Activated CD4-positive, alpha-beta memory T cell treated with anti-CD3 and anti-CD28 coated beads, Interleukin-2, amount 10 ng/mL, durations not matched to agents 7 days and 5 days (primary cell): Measurements from ENCODE around the gene CFAP99. TPM values are rescaled to one million over a fixed set of nuclear protein-coding genes. Genes with fewer than 3 reads are reported as not detected.
A peak's percentile ranks its signal among the peaks of the same experiment; 100 is the strongest.

Source experiments
- CTCF ChIA-PET: fragments of 350-600 bp; sonication (Branson Sonifier 250); formaldehyde crosslinking; loops from one replicate; lab custom pipeline; 2021; ENCODE audit warnings: antibody characterized with exemption, inconsistent platforms; lab: Charles Lee
- POLR2A ChIA-PET: fragments of 350-600 bp; sonication (Branson Sonifier 250); formaldehyde crosslinking; loops from one replicate; lab custom pipeline; 2021; ENCODE audit warnings: antibody characterized with exemption; lab: Charles Lee
- DNase-seq: peaks from one replicate; pipeline ENCODE4 v3.0.0-alpha.2; 2020
- H3K27ac Mint-ChIP-seq: one replicate; pipeline ENCODE4 v1.8.0; 2021; ENCODE audit warnings: mild to moderate bottlenecking, mixed read lengths
- H3K27me3 Mint-ChIP-seq: one replicate; pipeline ENCODE4 v1.8.0; 2021; ENCODE audit warnings: mixed read lengths
- H3K36me3 Mint-ChIP-seq: one replicate; pipeline ENCODE4 v1.8.0; 2021; ENCODE audit warnings: low read depth, mixed read lengths
- H3K4me1 Mint-ChIP-seq: one replicate; pipeline ENCODE4 v1.8.0; 2021; ENCODE audit warnings: mixed read lengths
- H3K4me3 Mint-ChIP-seq: one replicate; pipeline ENCODE4 v1.8.0; 2021; ENCODE audit warnings: mild to moderate bottlenecking, mixed read lengths
- H3K9me3 Mint-ChIP-seq: one replicate; pipeline ENCODE4 v1.8.0; 2021; ENCODE audit warnings: mixed read lengths
- total RNA-seq, 2 experiments: library from RNA; stranded (reverse); gene quantifications; one replicate each; pipeline ENCODE4 v1.2.3, GENCODE V29; 2021

The CFAP99 gene
- total RNA-seq, 2 experiments from 2014 or later, result 0.08 TPM

DNA sequence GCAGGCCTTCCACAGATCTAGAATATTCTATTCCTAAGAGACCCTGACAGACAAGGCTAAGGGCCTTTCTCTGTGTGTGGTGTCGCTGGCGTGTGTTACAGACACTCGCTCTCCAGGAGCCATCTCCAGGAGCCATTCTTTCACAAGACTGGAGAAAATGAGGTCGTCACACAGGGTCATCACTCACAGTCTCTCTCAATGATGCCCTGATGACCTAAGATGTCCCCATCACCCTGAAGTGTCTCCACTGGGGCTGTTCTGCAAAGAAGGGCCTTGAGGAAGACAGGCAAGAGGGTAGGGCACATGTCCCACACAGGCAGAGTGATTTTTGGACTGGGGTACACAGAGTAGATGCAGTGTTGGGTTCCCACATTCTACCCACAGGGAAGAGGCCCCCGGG is 35.0 kb upstream of the CFAP99 start:
- H3K9me3 Mint-ChIP-seq, result no peaks in the 10 kb centered on the region
- no peaks in the 10 kb centered on the region for H3K27me3 Mint-ChIP-seq
- no peak for DNase-seq
- no peak overlapping the region for H3K27ac Mint-ChIP-seq
- H3K4me1 Mint-ChIP-seq, result peaks cover 7% of the 10 kb centered on the region
- ChIA-PET CTCF (no interaction called here), POLR2A (no interaction called here)
- H3K4me3 Mint-ChIP-seq, result no peak overlapping the region
- H3K36me3 Mint-ChIP-seq, result peaks cover 11% of the 10 kb centered on the region

DNA sequence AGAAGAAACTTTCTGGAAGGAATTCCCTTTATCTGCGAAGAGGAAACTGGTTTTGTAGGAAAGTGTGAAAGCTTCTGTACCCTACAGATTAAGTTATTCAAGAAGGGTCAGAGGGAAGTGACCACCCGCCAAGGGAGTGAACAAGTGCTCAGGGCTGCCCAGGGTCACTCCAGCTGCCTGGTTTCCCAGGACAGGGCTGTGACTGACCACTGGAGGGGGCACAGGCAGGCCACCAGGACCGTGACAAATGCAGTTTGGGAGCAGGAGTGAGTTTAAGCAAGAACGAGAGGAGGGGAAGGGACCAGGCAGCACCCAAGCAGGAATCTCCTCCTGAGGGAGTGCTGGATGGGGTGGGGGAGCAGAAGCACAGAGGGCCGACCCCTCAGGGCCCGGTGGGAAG is 34.5 kb upstream of the CFAP99 start:
- no peaks in the 10 kb centered on the region for H3K9me3 Mint-ChIP-seq
- no peak overlapping the region for H3K27ac Mint-ChIP-seq
- CTCF ChIA-PET, result no interaction called here
- H3K4me1 Mint-ChIP-seq, result peaks cover 11% of the 10 kb centered on the region
- H3K27me3 Mint-ChIP-seq, result no peaks in the 10 kb centered on the region
- POLR2A ChIA-PET, result no interaction called here
- no peak for DNase-seq
- peaks cover 11% of the 10 kb centered on the region for H3K36me3 Mint-ChIP-seq
- H3K4me3 Mint-ChIP-seq, result no peak overlapping the region

DNA sequence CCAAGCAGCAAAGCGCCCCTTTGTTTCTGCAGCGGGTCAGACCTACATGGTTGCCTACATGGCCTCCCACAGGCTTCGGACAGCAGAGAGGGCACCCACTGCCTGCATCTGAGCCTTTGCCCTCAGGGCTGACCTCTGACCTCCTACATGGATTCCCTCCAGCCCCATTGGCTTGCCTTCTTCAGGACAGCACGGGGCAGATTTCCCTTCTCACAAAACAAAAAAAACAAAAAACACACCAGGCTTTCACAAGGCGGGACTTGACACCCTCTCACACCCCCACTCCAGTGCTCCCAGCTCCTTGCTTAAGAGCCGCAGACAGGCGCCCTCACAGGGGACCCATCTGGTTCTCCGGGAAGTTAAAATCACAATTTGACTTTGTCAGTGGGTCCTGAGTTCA is 33.2 kb upstream of the CFAP99 start:
- no peak overlapping the region for H3K4me3 Mint-ChIP-seq
- no peak for DNase-seq
- H3K36me3 Mint-ChIP-seq, result peaks cover 11% of the 10 kb centered on the region
- ChIA-PET POLR2A (interaction anchor here (1.0 kb wide), 1 partner anchor 27 kb away, joined by 3 read pairs; no protein-coding TSS in a partner anchor), CTCF (no interaction called here)
- H3K4me1 Mint-ChIP-seq, result peaks cover 11% of the 10 kb centered on the region
- H3K27ac Mint-ChIP-seq, result no peak overlapping the region
- no peaks in the 10 kb centered on the region for H3K27me3 Mint-ChIP-seq
- no peaks in the 10 kb centered on the region for H3K9me3 Mint-ChIP-seq

DNA sequence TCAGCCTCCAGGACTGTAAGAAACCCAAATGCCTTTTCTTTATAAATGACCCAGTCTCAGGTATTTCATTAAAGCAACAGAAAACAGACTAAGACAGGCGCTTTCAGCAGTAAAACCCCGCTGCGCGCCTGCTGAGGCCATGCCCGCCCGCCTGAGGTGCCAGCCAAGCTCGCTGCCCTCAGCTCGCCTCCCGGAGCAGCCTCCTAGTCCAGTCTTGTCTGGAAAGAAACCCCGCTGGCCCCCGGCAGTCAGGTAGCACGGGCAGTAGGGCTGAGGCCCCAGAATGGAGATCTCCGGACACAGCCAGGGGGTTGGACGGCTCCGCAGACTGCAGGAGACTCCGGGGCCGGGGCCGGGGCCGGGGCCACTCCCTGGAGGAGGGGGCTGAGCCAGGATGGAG is 32.0 kb upstream of the CFAP99 start:
- H3K27me3 Mint-ChIP-seq, result no peaks in the 10 kb centered on the region
- no peaks in the 10 kb centered on the region for H3K9me3 Mint-ChIP-seq
- H3K27ac Mint-ChIP-seq, result no peak overlapping the region
- H3K4me3 Mint-ChIP-seq, result no peak overlapping the region
- ChIA-PET POLR2A (no interaction called here), CTCF (no interaction called here)
- peaks cover 7% of the 10 kb centered on the region for H3K36me3 Mint-ChIP-seq
- no peak for DNase-seq
- peaks cover 13% of the 10 kb centered on the region for H3K4me1 Mint-ChIP-seq

DNA sequence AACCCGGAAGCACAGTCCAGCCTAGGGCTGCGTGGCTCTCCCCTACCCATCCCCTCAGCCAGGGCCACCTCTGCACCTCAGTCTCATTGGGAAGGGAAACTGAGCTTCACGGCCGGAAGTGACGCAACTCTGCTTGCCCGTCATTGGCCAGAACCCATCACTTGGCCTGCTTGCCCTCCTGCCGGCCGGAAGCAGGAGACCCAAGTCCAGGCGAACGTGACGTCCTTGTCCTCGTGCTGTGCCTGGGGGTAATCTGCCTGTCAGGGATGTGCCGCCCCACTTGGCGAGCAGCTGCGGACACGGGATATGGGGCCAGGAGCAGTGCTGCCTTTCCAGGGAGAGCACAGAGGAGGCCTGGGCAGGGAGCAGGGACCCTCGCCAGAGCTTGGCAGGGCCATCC is 31.5 kb upstream of the CFAP99 start:
- H3K27me3 Mint-ChIP-seq, result no peaks in the 10 kb centered on the region
- peaks cover 14% of the 10 kb centered on the region for H3K4me1 Mint-ChIP-seq
- CTCF ChIA-PET, result no interaction called here
- DNase-seq, result no peak
- H3K4me3 Mint-ChIP-seq, result no peak overlapping the region
- H3K27ac Mint-ChIP-seq, result no peak overlapping the region
- peaks cover 7% of the 10 kb centered on the region for H3K36me3 Mint-ChIP-seq
- POLR2A ChIA-PET, result no interaction called here
- H3K9me3 Mint-ChIP-seq, result no peaks in the 10 kb centered on the region

DNA sequence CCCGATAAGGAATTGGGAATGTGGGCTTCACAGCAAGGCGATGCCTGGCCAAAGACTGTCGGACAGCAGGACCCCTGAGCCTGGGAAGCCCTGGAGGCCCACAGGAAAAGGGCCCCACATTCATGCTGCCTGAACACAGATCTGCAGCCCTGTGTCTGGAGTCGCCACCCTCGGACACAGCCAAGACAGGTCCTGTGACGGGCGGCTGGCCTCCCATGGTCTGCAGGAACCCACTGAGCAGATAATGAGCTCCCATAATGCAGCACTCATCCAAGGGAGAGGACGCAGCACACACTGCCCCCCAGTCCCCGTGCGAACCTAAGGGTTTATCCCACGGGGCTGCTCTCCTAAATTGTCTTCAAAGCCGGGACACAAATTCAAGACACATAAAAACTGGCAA is 30.9 kb upstream of the CFAP99 start:
- H3K36me3 Mint-ChIP-seq, result peaks cover 2% of the 10 kb centered on the region
- H3K27ac Mint-ChIP-seq, result no peak overlapping the region
- no peak overlapping the region for H3K4me3 Mint-ChIP-seq
- H3K4me1 Mint-ChIP-seq, result peaks cover 18% of the 10 kb centered on the region
- H3K27me3 Mint-ChIP-seq, result no peaks in the 10 kb centered on the region
- ChIA-PET POLR2A (interaction anchor here (1.3 kb wide), 1 partner anchor 25 kb away, joined by 5 read pairs; no protein-coding TSS in a partner anchor), CTCF (no interaction called here)
- no peaks in the 10 kb centered on the region for H3K9me3 Mint-ChIP-seq
- DNase-seq, result no peak

DNA sequence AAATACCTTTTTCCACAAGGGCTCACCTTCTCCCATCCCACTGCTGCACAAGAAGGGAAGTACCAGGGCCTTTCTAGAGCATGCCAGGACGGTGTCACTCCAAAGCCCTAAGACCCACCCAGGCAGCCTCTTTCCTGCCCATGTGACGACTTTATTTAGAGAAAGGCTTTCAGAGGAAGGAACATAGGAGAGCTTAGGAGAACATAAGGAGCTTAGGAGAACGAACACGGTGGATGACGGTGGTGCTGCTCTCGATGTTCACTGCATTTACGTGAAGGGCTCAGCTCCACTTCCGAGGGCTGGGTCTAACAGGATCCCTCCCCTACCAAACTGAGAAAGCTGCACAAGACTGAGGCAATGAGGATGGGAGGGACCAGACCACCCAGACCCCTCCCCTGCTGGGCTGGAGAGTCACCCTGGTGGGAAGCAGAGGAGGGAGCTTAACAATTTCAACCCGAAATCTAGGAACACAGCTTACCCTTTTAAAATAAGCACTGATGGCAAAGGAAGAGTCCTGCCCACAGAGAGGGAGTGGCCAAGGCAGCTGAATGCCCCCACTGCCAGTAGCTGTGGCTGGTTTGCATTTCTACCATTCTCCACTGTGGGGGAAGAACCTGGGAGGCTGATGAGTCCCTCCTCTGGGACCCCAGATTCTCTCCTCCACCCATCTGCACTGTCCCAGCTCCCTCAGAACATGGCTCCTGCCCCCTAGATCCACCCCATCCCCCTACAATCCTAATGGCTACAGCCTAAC is 30.1 kb upstream of the CFAP99 start:
- Mint-ChIP-seq H3K4me1 (peaks cover 18% of the 10 kb centered on the region), H3K4me3 (no peak overlapping the region), H3K27me3 (no peaks in the 10 kb centered on the region), H3K36me3 (peaks cover 2% of the 10 kb centered on the region), H3K27ac (no peak overlapping the region), H3K9me3 (no peaks in the 10 kb centered on the region)
- no peak for DNase-seq
- POLR2A ChIA-PET, result interaction anchor here (1.3 kb wide), 1 partner anchor 24 kb away, joined by 5 read pairs; no protein-coding TSS in a partner anchor
- CTCF ChIA-PET, result no interaction called here

DNA sequence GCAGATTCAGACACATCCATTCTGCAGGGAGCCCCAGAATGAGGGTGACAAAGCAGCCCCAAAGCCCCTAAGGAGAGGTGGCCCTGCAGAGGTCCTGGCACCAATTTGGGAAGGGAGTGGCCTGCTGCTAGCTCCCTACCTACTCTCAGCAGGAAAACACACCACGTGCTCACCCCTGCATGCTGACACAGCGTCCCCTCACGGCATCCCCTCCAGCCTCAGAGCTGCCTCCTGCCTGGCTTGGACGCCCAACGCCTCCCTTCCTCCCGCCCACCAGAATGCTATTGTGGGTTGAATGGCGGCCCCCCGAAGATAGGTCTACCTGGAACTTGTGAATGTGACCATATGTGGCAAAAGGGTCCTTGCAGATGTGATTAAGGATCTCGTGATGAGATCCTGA is 29.1 kb upstream of the CFAP99 start:
- peaks cover 29% of the 10 kb centered on the region for H3K4me1 Mint-ChIP-seq
- ChIA-PET CTCF (no interaction called here), POLR2A (no interaction called here)
- no peaks in the 10 kb centered on the region for H3K9me3 Mint-ChIP-seq
- H3K27ac Mint-ChIP-seq, result no peak overlapping the region
- H3K4me3 Mint-ChIP-seq, result no peak overlapping the region
- DNase-seq, result no peak
- H3K27me3 Mint-ChIP-seq, result no peaks in the 10 kb centered on the region
- no peaks in the 10 kb centered on the region for H3K36me3 Mint-ChIP-seq

DNA sequence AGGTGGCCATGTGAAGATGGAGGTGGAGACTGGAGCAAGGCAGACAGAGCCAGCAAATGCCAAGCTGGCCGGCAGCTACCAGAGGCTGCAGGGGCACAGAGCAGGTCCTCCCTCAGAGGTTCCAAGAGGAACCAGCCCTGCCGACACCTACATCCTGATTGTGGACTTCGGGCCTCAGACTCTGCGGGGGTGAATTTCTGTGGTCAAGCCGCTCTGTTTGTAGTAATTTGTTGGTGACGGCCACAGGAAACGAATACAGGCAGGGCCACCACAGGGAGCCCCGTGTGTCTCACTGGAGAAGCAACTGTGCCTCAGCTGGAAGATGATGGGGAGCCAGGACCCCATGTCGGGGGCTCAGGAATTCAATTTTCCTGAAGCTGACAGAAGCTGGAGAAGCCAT is 28.6 kb upstream of the CFAP99 start:
- no peak for DNase-seq
- Mint-ChIP-seq H3K9me3 (no peaks in the 10 kb centered on the region), H3K27ac (no peak overlapping the region), H3K27me3 (no peaks in the 10 kb centered on the region), H3K4me1 (peaks cover 34% of the 10 kb centered on the region), H3K36me3 (no peaks in the 10 kb centered on the region), H3K4me3 (no peak overlapping the region)
- ChIA-PET CTCF (no interaction called here), POLR2A (interaction anchor here (5.9 kb wide), 1 partner anchor 23 kb away, joined by 27 read pairs; no protein-coding TSS in a partner anchor)

DNA sequence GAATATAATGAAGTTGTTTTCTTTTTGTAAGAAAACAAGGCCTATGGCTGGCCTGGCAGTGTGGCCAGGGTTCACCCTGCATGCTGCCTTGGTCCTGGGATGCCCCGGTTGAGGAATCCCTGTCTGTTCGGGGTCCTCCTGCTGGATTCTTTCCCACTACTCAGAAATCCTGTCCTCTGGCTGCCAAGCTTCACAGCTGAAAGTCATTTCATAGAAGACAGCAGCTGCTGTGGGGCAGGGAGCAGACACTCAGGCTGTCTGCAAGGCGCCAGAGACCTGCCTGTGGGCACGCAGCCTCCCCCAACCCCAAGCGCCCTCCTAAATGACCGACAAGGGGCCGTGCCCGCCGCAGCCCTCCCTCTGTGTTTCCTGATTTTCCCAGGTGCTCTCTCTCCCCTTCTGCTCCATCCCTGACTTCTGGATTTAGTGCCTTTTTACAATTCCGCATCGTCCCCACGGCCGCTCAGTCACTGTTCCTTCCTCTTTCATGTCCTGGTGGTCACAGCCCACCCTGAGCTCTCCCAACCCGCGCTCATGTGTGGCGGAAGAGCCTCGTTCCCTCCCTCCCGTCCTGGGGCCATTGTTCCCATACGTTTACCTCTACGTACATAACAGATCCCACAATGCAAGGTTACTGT is 27.9 kb upstream of the CFAP99 start:
- Mint-ChIP-seq H3K27me3 (no peaks in the 10 kb centered on the region), H3K4me1 (peaks cover 35% of the 10 kb centered on the region), H3K9me3 (no peaks in the 10 kb centered on the region), H3K4me3 (no peak overlapping the region), H3K27ac (no peak overlapping the region), H3K36me3 (no peaks in the 10 kb centered on the region)
- ChIA-PET POLR2A (interaction anchor here (5.9 kb wide), 1 partner anchor 22 kb away, joined by 27 read pairs; no protein-coding TSS in a partner anchor), CTCF (interaction anchor here (0.8 kb wide), 1 partner anchor 30 kb away, joined by 3 read pairs; no protein-coding TSS in a partner anchor)
- DNase-seq, result no peak

DNA sequence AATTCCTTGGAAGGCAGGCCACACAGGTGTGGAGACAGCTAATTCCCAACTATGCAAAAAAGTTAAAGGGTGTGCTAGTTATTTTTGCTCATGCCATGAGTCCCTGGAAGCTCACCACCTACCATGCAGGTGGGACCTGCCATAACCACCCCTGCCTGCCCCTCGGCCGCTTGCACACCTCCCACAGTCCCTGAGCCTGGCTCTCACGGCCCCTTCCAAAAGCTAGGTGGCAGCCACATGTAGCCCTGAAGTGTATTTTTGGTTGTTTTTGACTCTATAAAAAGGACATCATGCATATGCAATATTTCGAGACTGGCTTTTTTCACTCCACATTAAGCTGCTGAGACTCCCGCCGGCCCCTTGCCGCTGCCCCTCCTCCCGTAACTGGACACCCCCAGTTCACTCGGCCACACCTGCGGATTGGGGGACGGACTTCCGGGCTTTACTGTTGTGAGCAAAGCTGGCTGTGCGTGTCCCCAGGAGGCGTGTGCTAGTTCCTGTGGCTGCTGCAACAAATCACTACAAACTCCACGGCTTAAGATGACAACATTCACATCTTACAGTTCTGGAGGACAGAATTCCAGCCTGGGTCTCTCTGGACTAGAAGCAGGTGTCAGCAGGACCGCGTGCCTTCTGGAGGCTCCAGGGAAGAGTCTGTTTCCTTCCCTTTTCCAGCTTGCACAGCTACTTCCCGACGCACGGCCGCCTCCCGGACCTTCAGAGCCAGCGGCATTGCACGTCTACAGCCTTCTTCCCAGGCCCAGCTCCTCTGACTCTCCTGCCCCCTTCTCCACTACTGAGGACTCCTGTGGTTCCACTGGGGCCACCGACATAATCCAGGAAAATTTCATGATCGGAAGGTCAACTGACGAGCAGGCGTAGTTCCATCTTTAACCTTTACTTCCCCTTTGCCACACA is 25.1 kb upstream of the CFAP99 start:
- ChIA-PET POLR2A (interaction anchor here (0.9 to 5.9 kb wide), 3 partner anchors 8 to 19 kb away, joined by 4 to 27 read pairs (median 6); no protein-coding TSS in a partner anchor), CTCF (interaction anchor here (0.6 to 2.5 kb wide), 3 partner anchors 9 to 126 kb away, joined by 3 to 8 read pairs (median 7); partner anchors contain the start of gene CFAP99)
- H3K4me1 Mint-ChIP-seq, result peaks cover 41% of the 10 kb centered on the region
- H3K36me3 Mint-ChIP-seq, result peaks cover 3% of the 10 kb centered on the region
- no peak overlapping the region for H3K4me3 Mint-ChIP-seq
- no peak overlapping the region for H3K27ac Mint-ChIP-seq
- H3K9me3 Mint-ChIP-seq, result no peaks in the 10 kb centered on the region
- no peaks in the 10 kb centered on the region for H3K27me3 Mint-ChIP-seq
- DNase-seq, result peak; percentile 24

DNA sequence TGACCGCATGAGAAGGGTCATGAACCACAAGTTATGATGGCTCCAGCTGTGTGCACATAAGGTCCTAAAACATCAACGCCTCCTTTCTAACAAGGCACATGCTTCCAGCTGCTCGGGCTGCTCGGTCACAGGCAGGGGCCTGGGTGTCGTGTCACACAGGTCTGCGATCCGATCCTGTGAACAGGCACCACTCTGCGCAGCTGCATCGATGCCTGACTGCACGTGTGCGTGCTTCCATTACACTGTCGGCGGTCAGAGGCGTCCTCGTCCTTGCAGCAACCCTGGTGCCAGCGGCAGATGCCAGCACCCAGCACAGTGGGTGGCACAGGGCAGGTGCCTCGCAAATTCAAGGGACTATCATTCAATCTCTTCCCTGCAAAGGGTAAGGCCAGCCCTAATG is 24.2 kb upstream of the CFAP99 start:
- H3K27ac Mint-ChIP-seq, result no peak overlapping the region
- H3K27me3 Mint-ChIP-seq, result no peaks in the 10 kb centered on the region
- POLR2A ChIA-PET, result interaction anchor here (1.7 to 5.9 kb wide), 2 partner anchors 14 to 18 kb away, joined by 6 to 27 read pairs; no protein-coding TSS in a partner anchor
- H3K9me3 Mint-ChIP-seq, result no peaks in the 10 kb centered on the region
- peaks cover 38% of the 10 kb centered on the region for H3K4me1 Mint-ChIP-seq
- H3K36me3 Mint-ChIP-seq, result peaks cover 3% of the 10 kb centered on the region
- H3K4me3 Mint-ChIP-seq, result no peak overlapping the region
- no peak for DNase-seq
- CTCF ChIA-PET, result no interaction called here
